Prostate gland (tissue), 2 donors: ENCODE results near the gene ZNF385B.

Experiments used
- POLR2AphosphoS5 ChIP-seq: sonication (generic); formaldehyde crosslinking; IDR thresholded peaks from one replicate; pipeline ENCODE4 v1.6.1; 2017; ENCODE audit warnings: antibody characterized with exemption
- TF ChIP-seq, protein P1 (sequence below), 4 experiments: fragments of 200-600 bp in 2 of 4; fragments of 450-650 bp in 2 of 4; sonication (generic) in 2 of 4; IDR thresholded peaks; 1 replicate in 3 of 4; 2 replicates in 1 of 4; pipeline ENCODE4 v1.5.1; 2016 to 2019; ENCODE audit warnings: antibody characterized with exemption in 4 of 4, mild to moderate bottlenecking in 2 of 4, moderate library complexity in 2 of 4

DNA sequence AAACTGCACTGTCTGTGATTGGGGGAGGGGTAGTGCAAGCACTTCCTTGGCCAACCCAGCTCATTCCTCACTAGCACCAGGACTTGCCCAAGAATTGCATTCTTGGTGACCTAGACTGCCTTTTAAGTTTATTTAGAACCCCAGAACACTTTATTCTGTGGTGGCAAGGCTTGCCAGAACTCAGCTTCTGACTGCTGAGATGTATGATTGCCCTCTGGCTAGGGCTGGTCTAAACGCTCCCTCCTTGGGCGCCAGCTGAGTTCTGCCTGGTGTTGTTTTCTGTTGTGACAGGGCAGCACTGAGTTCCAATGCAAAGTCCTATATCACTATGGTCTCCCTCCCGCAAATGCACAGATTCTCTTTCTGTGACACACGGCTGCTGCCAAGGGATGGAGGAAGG, 247.7 kb downstream of the ZNF385B start:
- TF ChIP-seq POLR2AphosphoS5: no peak
- TF ChIP-seq, protein P1, sequence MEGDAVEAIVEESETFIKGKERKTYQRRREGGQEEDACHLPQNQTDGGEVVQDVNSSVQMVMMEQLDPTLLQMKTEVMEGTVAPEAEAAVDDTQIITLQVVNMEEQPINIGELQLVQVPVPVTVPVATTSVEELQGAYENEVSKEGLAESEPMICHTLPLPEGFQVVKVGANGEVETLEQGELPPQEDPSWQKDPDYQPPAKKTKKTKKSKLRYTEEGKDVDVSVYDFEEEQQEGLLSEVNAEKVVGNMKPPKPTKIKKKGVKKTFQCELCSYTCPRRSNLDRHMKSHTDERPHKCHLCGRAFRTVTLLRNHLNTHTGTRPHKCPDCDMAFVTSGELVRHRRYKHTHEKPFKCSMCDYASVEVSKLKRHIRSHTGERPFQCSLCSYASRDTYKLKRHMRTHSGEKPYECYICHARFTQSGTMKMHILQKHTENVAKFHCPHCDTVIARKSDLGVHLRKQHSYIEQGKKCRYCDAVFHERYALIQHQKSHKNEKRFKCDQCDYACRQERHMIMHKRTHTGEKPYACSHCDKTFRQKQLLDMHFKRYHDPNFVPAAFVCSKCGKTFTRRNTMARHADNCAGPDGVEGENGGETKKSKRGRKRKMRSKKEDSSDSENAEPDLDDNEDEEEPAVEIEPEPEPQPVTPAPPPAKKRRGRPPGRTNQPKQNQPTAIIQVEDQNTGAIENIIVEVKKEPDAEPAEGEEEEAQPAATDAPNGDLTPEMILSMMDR (IDR thresholded peaks at IDR 0.05): no peak
